Activated T-cell treated with anti-CD3 and anti-CD28 coated beads, Interleukin-2, amount 50 U/mL, for 24 hours (primary cell): ENCODE measurements around the gene MARK2.
"Not testable (repeated sequence)": the region's sequence is repeated elsewhere in the genome, so short reads cannot be mapped to it uniquely, and the experiment has no call there.

Experiments used
- DNase-seq: peaks from one replicate; pipeline ENCODE4 v3.0.0-alpha.2; 2020
- H3K27ac Mint-ChIP-seq: 2 replicates; pipeline ENCODE4 v1.8.0; 2020; ENCODE audit warnings: mild to moderate bottlenecking, mixed read lengths
- H3K27me3 Mint-ChIP-seq: 2 replicates; pipeline ENCODE4 v1.8.0; 2020; ENCODE audit warnings: mixed read lengths
- H3K36me3 Mint-ChIP-seq: 2 replicates; pipeline ENCODE4 v1.8.0; 2020; ENCODE audit warnings: low read depth, mixed read lengths
- H3K4me1 Mint-ChIP-seq: 2 replicates; pipeline ENCODE4 v1.8.0; 2020; ENCODE audit warnings: low read depth, mixed read lengths
- H3K4me3 Mint-ChIP-seq: 2 replicates; pipeline ENCODE4 v1.8.0; 2020; ENCODE audit warnings: mild to moderate bottlenecking, moderate library complexity, mixed read lengths
- H3K9me3 Mint-ChIP-seq: 2 replicates; pipeline ENCODE4 v1.8.0; 2020; ENCODE audit warnings: mixed read lengths

The MARK2 gene

GRCh38 chr11:63855975-63856374 is 17.1 kb downstream of the MARK2 start:
- peaks cover 53% of the 10 kb centered on the region for H3K36me3 Mint-ChIP-seq
- H3K4me3 Mint-ChIP-seq: no peak overlapping the region
- peaks cover 55% of the 10 kb centered on the region for H3K4me1 Mint-ChIP-seq
- no peak overlapping the region for H3K27ac Mint-ChIP-seq
- no peak for DNase-seq
- H3K9me3 Mint-ChIP-seq: no peaks in the 10 kb centered on the region
- no peaks in the 10 kb centered on the region for H3K27me3 Mint-ChIP-seq

GRCh38 chr11:63858628-63859550 is 20.0 kb downstream of the MARK2 start:
- Mint-ChIP-seq H3K27me3 (no peaks in the 10 kb centered on the region), H3K36me3 (peaks cover 45% of the 10 kb centered on the region), H3K4me3 (no peak overlapping the region), H3K9me3 (no peaks in the 10 kb centered on the region), H3K27ac (peak overlapping the region; percentile 47), H3K4me1 (peaks cover 46% of the 10 kb centered on the region)
- DNase-seq: no peak

GRCh38 chr11:63862923-63863322 is 24.0 kb downstream of the MARK2 start:
- Mint-ChIP-seq H3K4me1 (peaks cover 58% of the 10 kb centered on the region), H3K9me3 (no peaks in the 10 kb centered on the region), H3K27ac (peak overlapping the region; percentile 73), H3K4me3 (no peak overlapping the region), H3K36me3 (peaks cover 47% of the 10 kb centered on the region), H3K27me3 (no peaks in the 10 kb centered on the region)
- DNase-seq: no peak

- H3K4me1 Mint-ChIP-seq: peaks cover 61% of the 10 kb centered on the region
- DNase-seq, H3K4me3 Mint-ChIP-seq, H3K27me3 Mint-ChIP-seq, H3K9me3 Mint-ChIP-seq, H3K27ac Mint-ChIP-seq: not testable (repeated sequence)
- peaks cover 49% of the 10 kb centered on the region for H3K36me3 Mint-ChIP-seq
Measured at GRCh38 chr11:63863620-63864019, 24.7 kb downstream of the MARK2 start.

GRCh38 chr11:63866211-63866610 is 27.3 kb downstream of the MARK2 start:
- Mint-ChIP-seq H3K9me3 (no peaks in the 10 kb centered on the region), H3K4me3 (peak overlapping the region; percentile 46), H3K36me3 (peaks cover 52% of the 10 kb centered on the region), H3K4me1 (peaks cover 77% of the 10 kb centered on the region), H3K27ac (peak overlapping the region; percentile 81), H3K27me3 (no peaks in the 10 kb centered on the region)
- peak; percentile 76 for DNase-seq

GRCh38 chr11:63867511-63867910 is 28.6 kb downstream of the MARK2 start:
- Mint-ChIP-seq H3K36me3 (peaks cover 45% of the 10 kb centered on the region), H3K4me3 (no peak overlapping the region), H3K4me1 (peaks cover 82% of the 10 kb centered on the region), H3K9me3 (no peaks in the 10 kb centered on the region), H3K27me3 (no peaks in the 10 kb centered on the region), H3K27ac (no peak overlapping the region)
- DNase-seq: no peak

- Mint-ChIP-seq H3K27me3 (no peaks in the 10 kb centered on the region), H3K36me3 (peaks cover 47% of the 10 kb centered on the region), H3K9me3 (no peaks in the 10 kb centered on the region), H3K4me3 (peak overlapping the region; percentile 9), H3K4me1 (peaks cover 82% of the 10 kb centered on the region), H3K27ac (peak overlapping the region; percentile 35)
- no peak for DNase-seq
Measured at GRCh38 chr11:63868399-63869064, 29.6 kb downstream of the MARK2 start.

- Mint-ChIP-seq H3K36me3 (peaks cover 50% of the 10 kb centered on the region), H3K27ac (peak overlapping the region; percentile 88), H3K4me3 (no peak overlapping the region), H3K4me1 (peaks cover 86% of the 10 kb centered on the region), H3K9me3 (no peaks in the 10 kb centered on the region), H3K27me3 (no peaks in the 10 kb centered on the region)
- no peak for DNase-seq
Measured at GRCh38 chr11:63869171-63869591, 30.3 kb downstream of the MARK2 start.

GRCh38 chr11:63869683-63870082 is 30.8 kb downstream of the MARK2 start:
- H3K36me3 Mint-ChIP-seq: peaks cover 55% of the 10 kb centered on the region
- no peak for DNase-seq
- no peaks in the 10 kb centered on the region for H3K27me3 Mint-ChIP-seq
- peak overlapping the region; percentile 41 for H3K4me3 Mint-ChIP-seq
- peak overlapping the region; percentile 88 for H3K27ac Mint-ChIP-seq
- no peaks in the 10 kb centered on the region for H3K9me3 Mint-ChIP-seq
- H3K4me1 Mint-ChIP-seq: peaks cover 91% of the 10 kb centered on the region

GRCh38 chr11:63870351-63871140 is 31.6 kb downstream of the MARK2 start:
- H3K4me1 Mint-ChIP-seq: peaks cover 90% of the 10 kb centered on the region
- no peak for DNase-seq
- H3K27me3 Mint-ChIP-seq: no peaks in the 10 kb centered on the region
- H3K4me3 Mint-ChIP-seq: peak overlapping the region; percentile 41
- peaks cover 54% of the 10 kb centered on the region for H3K36me3 Mint-ChIP-seq
- no peaks in the 10 kb centered on the region for H3K9me3 Mint-ChIP-seq
- peak overlapping the region; percentile 88 for H3K27ac Mint-ChIP-seq

- H3K36me3 Mint-ChIP-seq: peaks cover 55% of the 10 kb centered on the region
- H3K9me3 Mint-ChIP-seq: no peaks in the 10 kb centered on the region
- H3K4me1 Mint-ChIP-seq: peaks cover 83% of the 10 kb centered on the region
- H3K27ac Mint-ChIP-seq: peak overlapping the region; percentile 8
- DNase-seq: peak; percentile 46
- no peaks in the 10 kb centered on the region for H3K27me3 Mint-ChIP-seq
- H3K4me3 Mint-ChIP-seq: no peak overlapping the region
Measured at GRCh38 chr11:63871962-63872799, 33.3 kb downstream of the MARK2 start.

- Mint-ChIP-seq H3K4me1 (peaks cover 81% of the 10 kb centered on the region), H3K9me3 (no peaks in the 10 kb centered on the region), H3K27ac (no peak overlapping the region), H3K36me3 (peaks cover 51% of the 10 kb centered on the region), H3K27me3 (no peaks in the 10 kb centered on the region), H3K4me3 (no peak overlapping the region)
- DNase-seq: no peak
Measured at GRCh38 chr11:63872800-63873197, 33.9 kb downstream of the MARK2 start.

- H3K4me3 Mint-ChIP-seq: no peak overlapping the region
- peaks cover 82% of the 10 kb centered on the region for H3K4me1 Mint-ChIP-seq
Measured at GRCh38 chr11:63873311-63873710, 34.4 kb downstream of the MARK2 start.

GRCh38 chr11:63874511-63874910 is 35.6 kb downstream of the MARK2 start:
- peak overlapping the region; percentile 29 for H3K27ac Mint-ChIP-seq
- no peaks in the 10 kb centered on the region for H3K27me3 Mint-ChIP-seq
- H3K9me3 Mint-ChIP-seq: no peaks in the 10 kb centered on the region
- peaks cover 54% of the 10 kb centered on the region for H3K36me3 Mint-ChIP-seq
- no peak overlapping the region for H3K4me3 Mint-ChIP-seq
- peaks cover 81% of the 10 kb centered on the region for H3K4me1 Mint-ChIP-seq
- no peak for DNase-seq

More at GRCh38 chr11:63873311-63873710, 34.4 kb downstream of the MARK2 start:
- Mint-ChIP-seq H3K27me3 (no peaks in the 10 kb centered on the region), H3K9me3 (no peaks in the 10 kb centered on the region), H3K27ac (no peak overlapping the region), H3K36me3 (peaks cover 53% of the 10 kb centered on the region)
- DNase-seq: no peak
